Heart right ventricle (tissue), 16 donors: ENCODE measurements around the gene PLPP4. TPM values are rescaled to one million over a fixed set of nuclear protein-coding genes. Genes with fewer than 3 reads are reported as not detected.

Experiments used
- ATAC-seq, 8 donors: fragments of 200-7000 bp; cut with Tn5 transposase; one replicate each; pipeline ENCODE4 v1.9.1; 2020; ENCODE audit warnings: mild to moderate bottlenecking in 8 of 8, moderate library complexity in 8 of 8, moderate number of reproducible peaks in 1 of 8
- DNase-seq, 2 donors: peaks; one replicate each; pipeline ENCODE4 v3.0.0-alpha.2; 2020
- H3K27ac ChIP-seq, 10 donors: fragments of 200-600 bp; sonication (generic) in 2 of 10; one replicate each; pipeline versions ENCODE4 v1.5.0 to v1.8.0; 2020 to 2022; ENCODE audit warnings: mild to moderate bottlenecking in 3 of 10
- H3K27me3 ChIP-seq, 7 donors: fragments of 200-600 bp; one replicate each; pipeline ENCODE4 v1.8.0; 2021 to 2022; ENCODE audit warnings: mild to moderate bottlenecking in 2 of 7
- H3K36me3 ChIP-seq, 9 donors: fragments of 200-600 bp; sonication (generic) in 1 of 9; one replicate each; pipeline versions ENCODE4 v1.5.0 to v1.8.0; 2020 to 2022; ENCODE audit warnings: mild to moderate bottlenecking in 2 of 9
- H3K4me1 ChIP-seq, 9 donors: fragments of 200-600 bp; sonication (generic) in 1 of 9; one replicate each; pipeline versions ENCODE4 v1.5.0 to v1.8.0; 2020 to 2022; ENCODE audit warnings: mild to moderate bottlenecking in 4 of 9
- H3K4me3 ChIP-seq, 10 donors: fragments of 200-600 bp; sonication (generic) in 2 of 10; one replicate each; pipeline versions ENCODE4 v1.5.0 to v1.8.0; 2020 to 2022; ENCODE audit warnings: mild to moderate bottlenecking in 7 of 10, moderate library complexity in 2 of 10
- H3K9me3 ChIP-seq, 11 donors: fragments of 200-600 bp in 10 of 11; sonication (generic) in 2 of 11; one replicate each; pipeline versions ENCODE4 v1.5.0 to v1.8.0; 2013 to 2022; ENCODE audit warnings: mild to moderate bottlenecking in 2 of 11, control low read depth in 1 of 11, moderate library complexity in 1 of 11
- WGBS, 2 donors: extraction: QIAGEN DNeasy Blood & Tissue Kit; methylation state at CpG; one replicate each; pipeline ENCODE4 v1.1.7; 2013; ENCODE audit warnings: inconsistent platforms in 1 of 2; 5-methylcytosine and 5-hydroxymethylcytosine counted together
- intact Hi-C, 10 donors: fragments of 100-400 bp; cut with DNase I; formaldehyde crosslinking; loops; one replicate each; pipeline versions ENCODE4 v1.11.1 to v1.14.2; 2022
- polyA plus RNA-seq, 2 donors: library from polyadenylated mRNA; stranded (reverse); fragments of 200-250 nt; gene quantifications; one replicate each; pipeline ENCODE4 v1.2.3, GENCODE V29; 2013
- total RNA-seq, 10 donors: library from RNA; stranded (reverse); fragmentation: NEBNext Ultra II Directional in 3 of 10; extraction: Animal tissue kit (Norgen Biotek cat#: 25700) in 3 of 10; gene quantifications; one replicate each; pipeline versions ENCODE4 v1.2.1 to v1.2.4, GENCODE V29; 2021 to 2023
- TF ChIP-seq, protein P1 (sequence below), 9 donors: fragments of 200-600 bp; sonication (generic) in 2 of 9; IDR thresholded peaks; one replicate each; pipeline versions ENCODE4 v1.5.0 to v1.8.0; 2021 to 2022; ENCODE audit warnings: antibody characterized with exemption in 9 of 9, mild to moderate bottlenecking in 5 of 9, moderate library complexity in 1 of 9
- donor health status: Arrhythmogenic right ventricular cardiomyopathy.
- donor health status: ischemic (EF 13 %, LVEDD 7.1; RV severe dilation, severe dysfunction).
- donor health status: healthy with polysubstance abuse.
- donor health status: DM: no; HTN: yes; CAD: no.
- donor health status: DM: no; HTN: no; CAD: no.
- donor health status: ischemic (EF 25% LVEDD 6.9; RV normal size, moderate dysfunction).
- donor health status: ischemic (EF 25% LVEDD 5.7; RV mildly dilated, moderate dysfunction).
- donor health status: healthy.
- donor health status: DM: yes; HTN: yes; CAD: no.
- donor health status: Ischemic cardiomyopathy.
- donor health status: ischemic (EF 35%, LVEDD 5.7; RV mildly dilated, moderate dysfunction).
- donor health status: nonischemic (EF 11% LVEDD 7.7; RV severe dilation, severe dysfunction).
- donor health status: DM: yes; HTN: yes; CAD: no.
- donor health status: PGD.
- donor health status: ischemic (EF 29% LVEDD 5.4; RV normal size, mild dysfunction).
- donor health status: nonischemic (EF 23%, LVEDD 6.1; RV moderate dilation, normal function).

The PLPP4 gene
- total and polyA plus RNA-seq, 12 donors = not detected

DNA sequence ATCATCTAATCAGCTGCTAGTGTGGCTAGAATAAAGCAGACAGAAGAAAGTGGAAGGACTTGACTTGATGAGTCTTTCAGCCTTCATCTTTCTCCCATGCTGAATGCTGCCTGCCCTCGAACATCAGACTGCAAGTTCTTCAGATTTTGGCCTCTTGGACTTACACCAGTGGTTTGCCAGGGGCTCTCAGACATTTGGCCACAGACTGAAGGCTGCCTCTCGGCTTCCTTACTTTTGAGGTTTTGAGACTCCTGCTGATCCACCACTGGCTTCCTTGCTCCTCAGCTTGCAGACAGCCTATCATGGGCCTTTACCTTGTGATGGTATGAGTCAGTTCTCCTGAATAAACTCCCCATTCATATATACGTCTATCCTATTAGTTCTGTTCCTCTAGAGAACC is 26.0 kb downstream of the PLPP4 start:
- ATAC-seq = no peak
- Histone ChIP-seq H3K27me3 (peaks cover 0 to 3% (median 0%) of the 10 kb centered on the region in 7 donors), H3K4me1 (no peaks in the 10 kb centered on the region), H3K27ac (no peak overlapping the region), H3K36me3 (no peaks in the 10 kb centered on the region), H3K9me3 (peaks cover 0 to 22% (median 0%) of the 10 kb centered on the region in 11 donors), H3K4me3 (no peak overlapping the region)
- intact Hi-C loops = no loop called here
- WGBS, 2 donors = 69% methylated on average over 3 of the region's 3 CpGs
- no peak for DNase-seq
- TF ChIP-seq, protein P1, sequence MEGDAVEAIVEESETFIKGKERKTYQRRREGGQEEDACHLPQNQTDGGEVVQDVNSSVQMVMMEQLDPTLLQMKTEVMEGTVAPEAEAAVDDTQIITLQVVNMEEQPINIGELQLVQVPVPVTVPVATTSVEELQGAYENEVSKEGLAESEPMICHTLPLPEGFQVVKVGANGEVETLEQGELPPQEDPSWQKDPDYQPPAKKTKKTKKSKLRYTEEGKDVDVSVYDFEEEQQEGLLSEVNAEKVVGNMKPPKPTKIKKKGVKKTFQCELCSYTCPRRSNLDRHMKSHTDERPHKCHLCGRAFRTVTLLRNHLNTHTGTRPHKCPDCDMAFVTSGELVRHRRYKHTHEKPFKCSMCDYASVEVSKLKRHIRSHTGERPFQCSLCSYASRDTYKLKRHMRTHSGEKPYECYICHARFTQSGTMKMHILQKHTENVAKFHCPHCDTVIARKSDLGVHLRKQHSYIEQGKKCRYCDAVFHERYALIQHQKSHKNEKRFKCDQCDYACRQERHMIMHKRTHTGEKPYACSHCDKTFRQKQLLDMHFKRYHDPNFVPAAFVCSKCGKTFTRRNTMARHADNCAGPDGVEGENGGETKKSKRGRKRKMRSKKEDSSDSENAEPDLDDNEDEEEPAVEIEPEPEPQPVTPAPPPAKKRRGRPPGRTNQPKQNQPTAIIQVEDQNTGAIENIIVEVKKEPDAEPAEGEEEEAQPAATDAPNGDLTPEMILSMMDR (IDR thresholded peaks at IDR 0.05) = no peak

DNA sequence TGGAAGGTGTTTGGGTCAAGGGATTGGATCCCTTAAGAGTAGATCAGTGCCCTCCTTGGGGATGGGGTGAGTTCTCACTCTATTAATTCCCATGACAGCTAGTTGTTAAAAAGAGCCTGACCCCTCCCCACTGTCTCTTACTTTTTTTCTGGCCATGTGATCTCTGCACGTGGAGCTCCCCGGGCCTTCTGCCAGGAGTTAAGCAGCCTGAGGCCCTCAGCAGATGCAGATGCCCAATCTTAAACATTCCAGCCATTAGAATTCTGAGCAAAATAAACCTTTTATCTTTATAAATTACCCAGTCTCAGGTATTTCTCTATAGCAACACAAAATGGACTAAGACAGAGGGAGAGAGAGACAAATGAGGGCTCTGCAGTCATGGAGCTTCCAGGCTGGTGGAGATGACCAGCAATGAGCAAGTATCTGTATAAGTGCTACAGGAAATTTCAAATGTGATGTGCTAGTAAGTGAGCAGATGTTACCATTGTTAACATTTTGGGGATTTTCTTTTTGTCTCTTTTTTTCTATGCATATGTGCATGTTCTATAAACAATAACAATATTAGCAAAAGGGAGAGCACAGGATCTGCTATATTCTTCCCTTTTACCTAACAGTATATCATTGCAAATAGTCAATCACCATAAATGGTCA is 26.7 kb downstream of the PLPP4 start:
- intact Hi-C loops = no loop called here
- Histone ChIP-seq H3K4me3 (no peak overlapping the region), H3K27ac (no peak overlapping the region), H3K36me3 (no peaks in the 10 kb centered on the region), H3K4me1 (no peaks in the 10 kb centered on the region), H3K27me3 (no peaks in the 10 kb centered on the region), H3K9me3 (peaks cover 0 to 22% (median 0%) of the 10 kb centered on the region in 11 donors)
- TF ChIP-seq, protein P1 (IDR thresholded peaks at IDR 0.05) = no peak
- 39 to 48% methylated on average over 2 of the region's 2 CpGs for WGBS, 2 donors
- ATAC-seq = no peak
- no peak for DNase-seq

DNA sequence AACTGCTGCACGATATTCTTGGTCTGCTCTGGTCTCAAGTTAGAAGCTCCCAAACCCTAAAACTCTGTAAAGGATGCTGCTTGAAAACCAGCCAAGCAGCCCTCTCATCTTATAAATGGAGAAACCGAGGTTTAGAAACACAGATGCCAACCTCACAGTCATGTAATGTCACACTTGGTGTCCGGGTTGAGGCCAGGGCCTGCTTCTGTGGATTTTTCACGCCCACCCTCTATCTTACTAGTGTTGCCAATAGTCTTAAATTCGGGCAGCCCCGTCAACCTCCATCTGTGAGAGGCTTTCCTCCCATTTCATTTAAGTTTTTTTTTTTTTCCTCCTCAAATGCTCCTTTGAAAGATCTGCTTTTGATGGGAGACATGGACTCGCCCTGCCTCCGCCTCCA is 28.9 kb downstream of the PLPP4 start:
- peaks cover 0 to 22% (median 0%) of the 10 kb centered on the region in 11 donors for H3K9me3 ChIP-seq
- WGBS, 2 donors = 81 to 83% methylated on average over 8 of the region's 8 CpGs
- TF ChIP-seq, protein P1 (IDR thresholded peaks at IDR 0.05) = no peak
- no peaks in the 10 kb centered on the region for H3K4me1 ChIP-seq
- H3K27ac ChIP-seq = no peak overlapping the region
- ATAC-seq (no peak), DNase-seq (no peak)
- H3K27me3 ChIP-seq = peaks cover 0 to 5% (median 0%) of the 10 kb centered on the region in 7 donors
- intact Hi-C loops = no loop called here
- no peaks in the 10 kb centered on the region for H3K36me3 ChIP-seq
- H3K4me3 ChIP-seq = no peak overlapping the region

DNA sequence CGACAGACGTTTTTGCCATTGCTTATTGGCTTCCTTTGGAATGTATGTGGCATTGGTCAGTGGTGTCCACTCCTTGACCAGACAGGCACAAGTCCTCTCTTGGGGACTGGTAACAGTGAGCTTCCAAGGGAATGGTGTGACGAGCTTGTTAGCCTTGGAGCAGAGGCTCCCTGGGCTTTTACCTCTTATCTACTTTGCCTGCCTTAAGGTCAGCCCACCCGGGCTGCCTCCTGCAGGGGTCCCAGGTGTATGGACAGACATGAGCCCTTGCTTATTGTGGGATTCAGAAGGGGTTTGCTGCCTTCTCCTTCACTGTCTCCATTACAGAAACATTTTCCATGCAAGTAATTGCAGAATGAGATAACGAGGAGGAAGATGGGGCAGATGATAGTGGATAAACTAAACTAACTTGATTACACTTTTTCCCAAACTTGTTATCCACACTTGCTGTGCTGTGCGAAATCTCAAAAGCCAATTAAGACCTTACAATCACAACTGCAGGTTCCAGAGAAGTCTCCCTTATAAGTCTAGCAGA is 29.7 kb downstream of the PLPP4 start:
- TF ChIP-seq, protein P1 (IDR thresholded peaks at IDR 0.05) = no peak
- no peaks in the 10 kb centered on the region for H3K4me1 ChIP-seq
- WGBS, 2 donors = 45 to 47% methylated on average over 6 of the region's 6 CpGs
- DNase-seq (no peak), ATAC-seq (no peak)
- peaks cover 0 to 20% (median 0%) of the 10 kb centered on the region in 11 donors for H3K9me3 ChIP-seq
- no peak overlapping the region for H3K27ac ChIP-seq
- H3K4me3 ChIP-seq = no peak overlapping the region
- intact Hi-C loops = no loop called here
- no peaks in the 10 kb centered on the region for H3K36me3 ChIP-seq
- H3K27me3 ChIP-seq = peaks cover 0 to 5% (median 0%) of the 10 kb centered on the region in 7 donors
